ENCODE results near the gene CHGA.

DNA sequence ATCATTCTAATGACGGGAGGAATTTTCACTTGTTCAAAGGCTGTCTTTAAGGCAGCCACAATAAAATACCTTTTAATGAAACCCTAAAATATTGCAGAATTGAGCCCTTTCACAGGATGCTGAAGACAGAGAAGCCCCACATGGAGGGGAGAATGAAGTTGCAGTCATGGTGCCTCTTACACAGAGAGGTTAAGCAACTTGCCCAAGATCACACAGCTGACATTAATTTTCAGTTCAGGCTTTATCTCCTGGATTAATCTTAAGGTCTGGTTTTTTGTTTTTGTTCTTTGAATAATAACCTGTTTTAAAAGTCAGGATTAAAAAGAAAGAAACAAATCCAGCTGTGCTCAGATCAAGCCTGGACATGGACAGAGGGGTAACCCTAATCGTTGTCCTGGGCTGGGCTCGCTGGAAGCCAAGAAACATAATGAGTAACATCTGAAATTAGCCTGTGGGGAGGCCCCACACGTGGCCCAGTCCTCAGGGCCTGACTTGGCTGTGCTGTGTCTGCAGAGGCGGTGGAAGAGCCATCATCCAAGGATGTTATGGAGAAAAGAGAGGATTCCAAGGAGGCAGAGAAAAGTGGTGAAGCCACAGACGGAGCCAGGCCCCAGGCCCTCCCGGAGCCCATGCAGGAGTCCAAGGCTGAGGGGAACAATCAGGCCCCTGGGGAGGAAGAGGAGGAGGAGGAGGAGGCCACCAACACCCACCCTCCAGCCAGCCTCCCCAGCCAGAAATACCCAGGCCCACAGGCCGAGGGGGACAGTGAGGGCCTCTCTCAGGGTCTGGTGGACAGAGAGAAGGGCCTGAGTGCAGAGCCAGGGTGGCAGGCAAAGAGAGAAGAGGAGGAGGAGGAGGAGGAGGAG lies 8.0 kb downstream of the CHGA start:
- TF ChIP-seq POLR2AphosphoS5 (IDR thresholded peaks at IDR 0.05) (no peak), POLR2A (IDR thresholded peaks at IDR 0.05) (no peak)
- TF ChIP-seq, protein P1, sequence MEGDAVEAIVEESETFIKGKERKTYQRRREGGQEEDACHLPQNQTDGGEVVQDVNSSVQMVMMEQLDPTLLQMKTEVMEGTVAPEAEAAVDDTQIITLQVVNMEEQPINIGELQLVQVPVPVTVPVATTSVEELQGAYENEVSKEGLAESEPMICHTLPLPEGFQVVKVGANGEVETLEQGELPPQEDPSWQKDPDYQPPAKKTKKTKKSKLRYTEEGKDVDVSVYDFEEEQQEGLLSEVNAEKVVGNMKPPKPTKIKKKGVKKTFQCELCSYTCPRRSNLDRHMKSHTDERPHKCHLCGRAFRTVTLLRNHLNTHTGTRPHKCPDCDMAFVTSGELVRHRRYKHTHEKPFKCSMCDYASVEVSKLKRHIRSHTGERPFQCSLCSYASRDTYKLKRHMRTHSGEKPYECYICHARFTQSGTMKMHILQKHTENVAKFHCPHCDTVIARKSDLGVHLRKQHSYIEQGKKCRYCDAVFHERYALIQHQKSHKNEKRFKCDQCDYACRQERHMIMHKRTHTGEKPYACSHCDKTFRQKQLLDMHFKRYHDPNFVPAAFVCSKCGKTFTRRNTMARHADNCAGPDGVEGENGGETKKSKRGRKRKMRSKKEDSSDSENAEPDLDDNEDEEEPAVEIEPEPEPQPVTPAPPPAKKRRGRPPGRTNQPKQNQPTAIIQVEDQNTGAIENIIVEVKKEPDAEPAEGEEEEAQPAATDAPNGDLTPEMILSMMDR (IDR thresholded peaks at IDR 0.05), result no peak

Data from breast epithelium (tissue), 3 donors.